ENCODE results near the gene STARD8.

STARD8 gene

DNA sequence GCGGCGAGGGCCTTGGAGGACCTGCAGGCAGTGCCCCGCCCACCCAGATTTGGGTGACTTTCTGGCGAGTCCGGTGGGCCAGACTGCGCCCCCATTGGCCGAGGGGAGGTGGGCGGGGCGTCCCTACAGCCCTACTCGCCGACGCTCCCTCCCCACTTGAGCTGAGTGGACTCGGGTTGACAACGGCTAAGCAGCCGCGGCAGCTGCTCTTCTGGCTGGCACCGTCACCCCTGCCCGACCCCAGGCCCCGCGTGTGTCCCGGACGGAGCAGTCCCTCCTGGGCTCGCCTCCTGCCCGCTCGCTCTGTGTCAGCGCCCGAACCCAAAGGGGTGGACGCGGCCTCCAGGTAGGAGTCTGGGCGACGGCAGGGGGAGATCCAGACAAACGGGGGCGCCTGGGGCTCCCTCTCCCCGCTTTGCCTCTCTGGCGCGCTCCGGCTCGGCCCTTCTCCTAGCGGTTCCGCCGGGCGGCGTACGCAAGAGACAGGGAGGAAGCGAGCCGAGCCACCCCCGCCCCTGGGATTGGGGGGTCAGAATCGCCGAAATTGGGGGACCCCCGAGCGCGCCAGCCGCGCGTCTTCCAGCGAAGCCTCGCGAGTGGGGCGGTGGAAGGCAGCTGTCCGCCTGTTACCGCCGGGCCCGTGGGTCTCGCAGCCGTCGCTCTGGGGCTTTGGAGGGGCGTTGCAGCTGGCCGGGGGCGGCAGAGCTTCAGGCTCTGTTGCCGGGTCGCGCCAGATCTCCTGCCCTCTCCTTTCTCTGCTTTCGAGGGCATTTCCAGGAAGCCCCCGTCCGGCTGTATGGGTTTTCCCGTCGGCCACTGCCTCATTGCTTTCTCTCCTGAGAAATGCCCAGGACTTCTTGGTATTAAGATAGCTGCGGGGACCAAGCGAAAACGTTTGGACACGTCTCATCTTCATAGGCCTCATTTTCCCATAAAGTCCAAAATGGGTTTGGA lies 46.3 kb downstream of the STARD8 start:
- H3K4me3 ChIP-seq (ENCODE audit: low read depth, low read length): peak overlapping the region; percentile 65
- TF ChIP-seq CTCF (IDR thresholded peaks at IDR 0.05; ENCODE audit: low read depth, low read length): no peak

GRCh38 chrX:68694435-68695205 lies 47.2 kb downstream of the STARD8 start:
- H3K4me3 ChIP-seq (ENCODE audit: low read depth, low read length): peak overlapping the region; percentile 65
- TF ChIP-seq CTCF (IDR thresholded peaks at IDR 0.05; ENCODE audit: low read depth, low read length): no peak

GRCh38 chrX:68695206-68695845 lies 47.9 kb downstream of the STARD8 start:
- no peak overlapping the region for H3K4me3 ChIP-seq (ENCODE audit: low read depth, low read length)
- no peak for TF ChIP-seq CTCF (IDR thresholded peaks at IDR 0.05; ENCODE audit: low read depth, low read length)

GRCh38 chrX:68696267-68696990 lies 49.0 kb downstream of the STARD8 start:
- TF ChIP-seq CTCF (IDR thresholded peaks at IDR 0.05; ENCODE audit: low read depth, low read length): no peak
- no peak overlapping the region for H3K4me3 ChIP-seq (ENCODE audit: low read depth, low read length)

GRCh38 chrX:68697036-68697435 lies 49.6 kb downstream of the STARD8 start:
- TF ChIP-seq CTCF (IDR thresholded peaks at IDR 0.05; ENCODE audit: low read depth, low read length): no peak

GRCh38 chrX:68697465-68698125 lies 50.1 kb downstream of the STARD8 start:
- H3K4me3 ChIP-seq (ENCODE audit: low read depth, low read length): no peak overlapping the region
- no peak for TF ChIP-seq CTCF (IDR thresholded peaks at IDR 0.05; ENCODE audit: low read depth, low read length)

More at GRCh38 chrX:68697036-68697435, 49.6 kb downstream of the STARD8 start:
- H3K4me3 ChIP-seq (ENCODE audit: low read depth, low read length): no peak overlapping the region
